ENCODE data around the gene TBC1D9. TPM values are rescaled to one million over a fixed set of nuclear protein-coding genes. Genes with fewer than 3 reads are reported as not detected.

The TBC1D9 gene
- total RNA-seq, 1 donor from 2014 or later = 22.1 TPM

GRCh38 chr4:140705625-140706275 is 50.4 kb downstream of the TBC1D9 start:
- TF ChIP-seq POLR2A (IDR thresholded peaks at IDR 0.05) = no peak
- TF ChIP-seq POLR2AphosphoS5 (IDR thresholded peaks at IDR 0.05; ENCODE audit: insufficient read depth in 1 of 2, low read depth in 1 of 2) = no peak
- no peak for TF ChIP-seq CTCF (IDR thresholded peaks at IDR 0.05)
- no peaks in the 10 kb centered on the region for H3K36me3 ChIP-seq
- H3K9me3 ChIP-seq = no peaks in the 10 kb centered on the region
- intact Hi-C loops (cut with DNase I) = no loop called here
- H3K27ac ChIP-seq = no peak overlapping the region
- no peak overlapping the region for H3K4me3 ChIP-seq
- peaks cover 37% of the 10 kb centered on the region for H3K4me1 ChIP-seq
- no peak for DNase-seq (ENCODE audit: extremely low spot score in 2 of 2)
- no peaks in the 10 kb centered on the region for H3K27me3 ChIP-seq

DNA sequence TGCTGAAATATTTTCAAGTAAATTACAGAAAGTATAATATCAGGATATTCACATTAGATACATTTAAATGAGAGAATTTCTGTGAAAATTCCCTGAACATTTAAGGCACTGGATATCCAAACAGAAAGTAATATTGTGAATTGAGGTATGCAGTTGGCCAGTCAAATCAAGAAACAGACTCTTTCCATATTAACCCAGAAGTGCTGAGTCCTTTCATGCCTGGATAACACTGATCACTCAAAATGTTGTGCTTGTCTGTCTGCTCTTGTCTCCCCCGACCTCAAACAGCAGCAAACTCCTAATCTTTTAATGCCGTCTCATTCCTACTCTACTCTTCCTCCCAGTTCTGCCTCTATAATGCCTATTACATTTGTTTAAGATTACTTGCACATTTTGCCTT is 51.2 kb downstream of the TBC1D9 start:
- Histone ChIP-seq H3K36me3 (no peaks in the 10 kb centered on the region), H3K4me1 (peaks cover 37% of the 10 kb centered on the region), H3K27me3 (no peaks in the 10 kb centered on the region), H3K4me3 (no peak overlapping the region), H3K9me3 (no peaks in the 10 kb centered on the region), H3K27ac (no peak overlapping the region)
- TF ChIP-seq POLR2AphosphoS5 (IDR thresholded peaks at IDR 0.05; ENCODE audit: insufficient read depth in 1 of 2, low read depth in 1 of 2) (no peak), POLR2A (IDR thresholded peaks at IDR 0.05) (no peak), CTCF (IDR thresholded peaks at IDR 0.05) (no peak)
- intact Hi-C loops (cut with DNase I) = no loop called here
- no peak for DNase-seq (ENCODE audit: extremely low spot score in 2 of 2)

- H3K9me3 ChIP-seq = no peaks in the 10 kb centered on the region
- no peak overlapping the region for H3K27ac ChIP-seq
- no peak overlapping the region for H3K4me3 ChIP-seq
- no peak for DNase-seq (ENCODE audit: extremely low spot score in 2 of 2)
- TF ChIP-seq POLR2A (IDR thresholded peaks at IDR 0.05) = no peak
- TF ChIP-seq CTCF (IDR thresholded peaks at IDR 0.05) = no peak
- TF ChIP-seq POLR2AphosphoS5 (IDR thresholded peaks at IDR 0.05; ENCODE audit: insufficient read depth in 1 of 2, low read depth in 1 of 2) = no peak
- peaks cover 37% of the 10 kb centered on the region for H3K4me1 ChIP-seq
- no peaks in the 10 kb centered on the region for H3K36me3 ChIP-seq
- intact Hi-C loops (cut with DNase I) = no loop called here
- no peaks in the 10 kb centered on the region for H3K27me3 ChIP-seq
Observed at GRCh38 chr4:140704392-140704960, 51.7 kb downstream of the TBC1D9 start.

- TF ChIP-seq POLR2AphosphoS5 (IDR thresholded peaks at IDR 0.05; ENCODE audit: insufficient read depth in 1 of 2, low read depth in 1 of 2) (no peak), CTCF (IDR thresholded peaks at IDR 0.05) (no peak), POLR2A (IDR thresholded peaks at IDR 0.05) (no peak)
- Histone ChIP-seq H3K27ac (no peak overlapping the region), H3K27me3 (no peaks in the 10 kb centered on the region), H3K9me3 (no peaks in the 10 kb centered on the region), H3K36me3 (no peaks in the 10 kb centered on the region), H3K4me3 (no peak overlapping the region), H3K4me1 (peaks cover 37% of the 10 kb centered on the region)
- intact Hi-C loops (cut with DNase I) = no loop called here
- DNase-seq (ENCODE audit: extremely low spot score in 2 of 2) = no peak
Observed at GRCh38 chr4:140703463-140703862, 52.7 kb downstream of the TBC1D9 start.

GRCh38 chr4:140702096-140702757 is 54.0 kb downstream of the TBC1D9 start:
- H3K4me1 ChIP-seq = peaks cover 37% of the 10 kb centered on the region
- intact Hi-C loops (cut with DNase I) = no loop called here
- H3K27ac ChIP-seq = no peak overlapping the region
- no peaks in the 10 kb centered on the region for H3K9me3 ChIP-seq
- TF ChIP-seq POLR2AphosphoS5 (IDR thresholded peaks at IDR 0.05; ENCODE audit: insufficient read depth in 1 of 2, low read depth in 1 of 2) (peak in 1 of 2 donors; percentile 12), CTCF (IDR thresholded peaks at IDR 0.05) (no peak), POLR2A (IDR thresholded peaks at IDR 0.05) (no peak)
- no peaks in the 10 kb centered on the region for H3K27me3 ChIP-seq
- DNase-seq (ENCODE audit: extremely low spot score in 2 of 2) = no peak
- H3K36me3 ChIP-seq = no peaks in the 10 kb centered on the region
- H3K4me3 ChIP-seq = no peak overlapping the region
